Liver (tissue), 3 donors: Measurements from ENCODE around the gene DHX57.

Experiments used
- GABPA ChIP-seq, 2 donors: IDR thresholded peaks in 1 of 2; conservative IDR thresholded peaks in 1 of 2; 2 replicates each; pipeline ENCODE4 v1.6.1; 2016; ENCODE audit warnings: antibody characterized with exemption in 2 of 2, mild to moderate bottlenecking in 1 of 2, moderate library complexity in 1 of 2
- HNF4A ChIP-seq, 2 donors: conservative IDR thresholded peaks; 2 replicates each; pipeline ENCODE4 v1.6.1; 2016; ENCODE audit warnings: antibody characterized with exemption in 2 of 2, mild to moderate bottlenecking in 2 of 2
- RAD21 ChIP-seq, 2 donors: IDR thresholded peaks; 2 replicates each; pipeline ENCODE4 v1.6.1; 2016; ENCODE audit warnings: antibody characterized with exemption in 2 of 2, mild to moderate bottlenecking in 2 of 2
- SP1 ChIP-seq: IDR thresholded peaks from 2 replicates; pipeline ENCODE4 v1.6.1; 2018; ENCODE audit warnings: antibody characterized with exemption, mild to moderate bottlenecking
- YY1 ChIP-seq: IDR thresholded peaks from 2 replicates; pipeline ENCODE4 v1.6.1; 2016; ENCODE audit warnings: antibody characterized with exemption, mild to moderate bottlenecking
- TF ChIP-seq, protein P1 (sequence below): fragments of 150-350 bp; IDR thresholded peaks from 2 replicates; pipeline ENCODE4 v1.5.1; 2017; ENCODE audit warnings: improper control_type of control experiment, low read depth, low read length; ENCODE audit not compliant: missing input control
- TF ChIP-seq, protein P2 (sequence below): IDR thresholded peaks from 2 replicates; pipeline ENCODE4 v1.6.1; 2016; ENCODE audit warnings: antibody characterized with exemption, mild to moderate bottlenecking
- TF ChIP-seq, protein P3 (sequence below): IDR thresholded peaks from 2 replicates; pipeline ENCODE4 v1.6.1; 2016; ENCODE audit warnings: antibody characterized with exemption
- TF ChIP-seq, protein P4 (sequence below): IDR thresholded peaks from 2 replicates; pipeline ENCODE4 v1.6.1; 2016; ENCODE audit warnings: antibody characterized with exemption
- TF ChIP-seq, protein P5 (sequence below): IDR thresholded peaks from 2 replicates; pipeline ENCODE4 v1.6.1; 2016; ENCODE audit warnings: antibody characterized with exemption
- donor health status: healthy.
- donor health status: healthy.

DNA sequence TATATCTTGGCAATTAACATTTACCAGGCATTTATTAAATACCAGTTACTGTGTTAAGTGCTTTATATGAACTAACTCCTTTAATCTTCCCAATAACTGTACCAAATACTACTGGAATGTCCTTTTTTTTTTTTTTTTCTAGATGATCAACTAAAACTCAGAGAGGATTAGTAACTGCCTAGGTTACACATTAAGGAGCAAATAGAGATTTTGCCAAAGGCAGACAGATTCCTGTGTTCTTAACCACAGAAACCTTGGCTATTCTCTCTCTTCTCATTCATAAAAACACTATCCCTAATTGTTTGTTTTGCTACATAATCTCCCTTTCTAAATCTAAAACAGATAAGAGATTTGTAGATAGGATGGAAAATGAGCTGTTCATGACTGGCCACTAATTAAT lies 13.3 kb downstream of the DHX57 start:
- TF ChIP-seq, protein P1, sequence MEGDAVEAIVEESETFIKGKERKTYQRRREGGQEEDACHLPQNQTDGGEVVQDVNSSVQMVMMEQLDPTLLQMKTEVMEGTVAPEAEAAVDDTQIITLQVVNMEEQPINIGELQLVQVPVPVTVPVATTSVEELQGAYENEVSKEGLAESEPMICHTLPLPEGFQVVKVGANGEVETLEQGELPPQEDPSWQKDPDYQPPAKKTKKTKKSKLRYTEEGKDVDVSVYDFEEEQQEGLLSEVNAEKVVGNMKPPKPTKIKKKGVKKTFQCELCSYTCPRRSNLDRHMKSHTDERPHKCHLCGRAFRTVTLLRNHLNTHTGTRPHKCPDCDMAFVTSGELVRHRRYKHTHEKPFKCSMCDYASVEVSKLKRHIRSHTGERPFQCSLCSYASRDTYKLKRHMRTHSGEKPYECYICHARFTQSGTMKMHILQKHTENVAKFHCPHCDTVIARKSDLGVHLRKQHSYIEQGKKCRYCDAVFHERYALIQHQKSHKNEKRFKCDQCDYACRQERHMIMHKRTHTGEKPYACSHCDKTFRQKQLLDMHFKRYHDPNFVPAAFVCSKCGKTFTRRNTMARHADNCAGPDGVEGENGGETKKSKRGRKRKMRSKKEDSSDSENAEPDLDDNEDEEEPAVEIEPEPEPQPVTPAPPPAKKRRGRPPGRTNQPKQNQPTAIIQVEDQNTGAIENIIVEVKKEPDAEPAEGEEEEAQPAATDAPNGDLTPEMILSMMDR, result no peak
- TF ChIP-seq, protein P2, sequence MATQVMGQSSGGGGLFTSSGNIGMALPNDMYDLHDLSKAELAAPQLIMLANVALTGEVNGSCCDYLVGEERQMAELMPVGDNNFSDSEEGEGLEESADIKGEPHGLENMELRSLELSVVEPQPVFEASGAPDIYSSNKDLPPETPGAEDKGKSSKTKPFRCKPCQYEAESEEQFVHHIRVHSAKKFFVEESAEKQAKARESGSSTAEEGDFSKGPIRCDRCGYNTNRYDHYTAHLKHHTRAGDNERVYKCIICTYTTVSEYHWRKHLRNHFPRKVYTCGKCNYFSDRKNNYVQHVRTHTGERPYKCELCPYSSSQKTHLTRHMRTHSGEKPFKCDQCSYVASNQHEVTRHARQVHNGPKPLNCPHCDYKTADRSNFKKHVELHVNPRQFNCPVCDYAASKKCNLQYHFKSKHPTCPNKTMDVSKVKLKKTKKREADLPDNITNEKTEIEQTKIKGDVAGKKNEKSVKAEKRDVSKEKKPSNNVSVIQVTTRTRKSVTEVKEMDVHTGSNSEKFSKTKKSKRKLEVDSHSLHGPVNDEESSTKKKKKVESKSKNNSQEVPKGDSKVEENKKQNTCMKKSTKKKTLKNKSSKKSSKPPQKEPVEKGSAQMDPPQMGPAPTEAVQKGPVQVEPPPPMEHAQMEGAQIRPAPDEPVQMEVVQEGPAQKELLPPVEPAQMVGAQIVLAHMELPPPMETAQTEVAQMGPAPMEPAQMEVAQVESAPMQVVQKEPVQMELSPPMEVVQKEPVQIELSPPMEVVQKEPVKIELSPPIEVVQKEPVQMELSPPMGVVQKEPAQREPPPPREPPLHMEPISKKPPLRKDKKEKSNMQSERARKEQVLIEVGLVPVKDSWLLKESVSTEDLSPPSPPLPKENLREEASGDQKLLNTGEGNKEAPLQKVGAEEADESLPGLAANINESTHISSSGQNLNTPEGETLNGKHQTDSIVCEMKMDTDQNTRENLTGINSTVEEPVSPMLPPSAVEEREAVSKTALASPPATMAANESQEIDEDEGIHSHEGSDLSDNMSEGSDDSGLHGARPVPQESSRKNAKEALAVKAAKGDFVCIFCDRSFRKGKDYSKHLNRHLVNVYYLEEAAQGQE, result no peak
- TF ChIP-seq, protein P3, sequence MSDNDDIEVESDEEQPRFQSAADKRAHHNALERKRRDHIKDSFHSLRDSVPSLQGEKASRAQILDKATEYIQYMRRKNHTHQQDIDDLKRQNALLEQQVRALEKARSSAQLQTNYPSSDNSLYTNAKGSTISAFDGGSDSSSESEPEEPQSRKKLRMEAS, result no peak
- TF ChIP-seq RAD21 (IDR thresholded peaks at IDR 0.05) (no peak), HNF4A (conservative IDR thresholded peaks at IDR 0.05) (no peak), YY1 (no peak), SP1 (no peak), GABPA (IDR thresholded peaks at IDR 0.05 in 1 of 2, conservative IDR thresholded peaks at IDR 0.05 in 1 of 2) (no peak)
- TF ChIP-seq, protein P4, sequence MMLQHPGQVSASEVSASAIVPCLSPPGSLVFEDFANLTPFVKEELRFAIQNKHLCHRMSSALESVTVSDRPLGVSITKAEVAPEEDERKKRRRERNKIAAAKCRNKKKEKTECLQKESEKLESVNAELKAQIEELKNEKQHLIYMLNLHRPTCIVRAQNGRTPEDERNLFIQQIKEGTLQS, result no peak
- TF ChIP-seq, protein P5, sequence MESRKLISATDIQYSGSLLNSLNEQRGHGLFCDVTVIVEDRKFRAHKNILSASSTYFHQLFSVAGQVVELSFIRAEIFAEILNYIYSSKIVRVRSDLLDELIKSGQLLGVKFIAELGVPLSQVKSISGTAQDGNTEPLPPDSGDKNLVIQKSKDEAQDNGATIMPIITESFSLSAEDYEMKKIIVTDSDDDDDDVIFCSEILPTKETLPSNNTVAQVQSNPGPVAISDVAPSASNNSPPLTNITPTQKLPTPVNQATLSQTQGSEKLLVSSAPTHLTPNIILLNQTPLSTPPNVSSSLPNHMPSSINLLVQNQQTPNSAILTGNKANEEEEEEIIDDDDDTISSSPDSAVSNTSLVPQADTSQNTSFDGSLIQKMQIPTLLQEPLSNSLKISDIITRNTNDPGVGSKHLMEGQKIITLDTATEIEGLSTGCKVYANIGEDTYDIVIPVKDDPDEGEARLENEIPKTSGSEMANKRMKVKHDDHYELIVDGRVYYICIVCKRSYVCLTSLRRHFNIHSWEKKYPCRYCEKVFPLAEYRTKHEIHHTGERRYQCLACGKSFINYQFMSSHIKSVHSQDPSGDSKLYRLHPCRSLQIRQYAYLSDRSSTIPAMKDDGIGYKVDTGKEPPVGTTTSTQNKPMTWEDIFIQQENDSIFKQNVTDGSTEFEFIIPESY, result no peak
